DMS79 treated with DMSO at 0.1 percent for 48 hours (cell line): ENCODE results near the gene NAT8.
"Not testable (repeated sequence)": the region's sequence is repeated elsewhere in the genome, so short reads cannot be mapped to it uniquely, and the experiment has no call there.

ENCODE experiments used
- DNase-seq: peaks from one replicate; lab custom pipeline; 2025; lab: John Stamatoyannopoulos, UW

The NAT8 gene

DNA sequence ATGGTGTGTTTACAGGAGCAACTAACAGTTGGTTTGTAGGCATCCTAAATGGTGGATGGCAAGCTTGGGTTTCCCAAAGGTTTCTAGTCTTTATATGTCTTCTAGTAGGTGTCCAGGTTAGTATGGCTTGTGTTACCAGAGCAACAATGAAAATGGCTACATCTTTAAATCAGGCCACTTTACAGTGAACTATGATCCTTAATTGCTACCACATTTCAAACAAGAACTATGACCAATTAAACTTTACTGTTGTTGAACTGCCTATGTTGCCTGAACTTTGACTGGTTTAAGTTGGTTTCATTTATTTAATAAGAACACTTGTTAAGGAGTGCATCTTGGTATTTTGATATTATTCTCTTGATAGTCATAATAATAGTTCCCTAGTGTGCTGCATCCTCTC, 5.2 kb downstream of the NAT8 start:
- DNase-seq, result not testable (repeated sequence)

DNA sequence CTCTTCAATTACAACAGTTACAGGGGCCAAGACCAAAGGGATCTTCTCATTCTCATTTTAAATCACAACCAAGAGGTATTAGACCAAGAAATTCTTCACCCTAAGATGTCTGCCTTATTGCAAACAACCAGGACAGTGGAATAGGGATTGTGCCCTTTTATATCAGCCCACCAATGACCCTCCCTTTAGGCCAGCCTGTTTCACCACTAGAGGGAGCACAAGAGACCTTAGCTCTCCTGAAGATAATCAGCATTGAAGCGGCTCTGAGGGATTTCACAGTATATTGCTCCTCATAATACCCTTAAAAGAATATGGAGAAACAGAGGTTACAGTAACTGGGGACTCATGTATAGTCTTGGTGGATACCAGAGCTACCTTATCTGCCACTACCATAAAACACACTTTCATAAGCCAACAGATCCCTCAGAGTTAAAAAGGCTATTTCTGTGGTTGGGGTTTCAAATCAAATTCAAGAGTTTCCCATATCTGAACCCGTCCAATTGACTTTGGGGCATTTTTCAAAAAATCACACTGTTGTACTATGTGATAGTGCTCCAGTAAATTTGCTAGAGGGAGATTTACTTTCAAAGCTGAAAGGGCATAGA, 11.5 kb downstream of the NAT8 start:
- not testable (repeated sequence) for DNase-seq

DNA sequence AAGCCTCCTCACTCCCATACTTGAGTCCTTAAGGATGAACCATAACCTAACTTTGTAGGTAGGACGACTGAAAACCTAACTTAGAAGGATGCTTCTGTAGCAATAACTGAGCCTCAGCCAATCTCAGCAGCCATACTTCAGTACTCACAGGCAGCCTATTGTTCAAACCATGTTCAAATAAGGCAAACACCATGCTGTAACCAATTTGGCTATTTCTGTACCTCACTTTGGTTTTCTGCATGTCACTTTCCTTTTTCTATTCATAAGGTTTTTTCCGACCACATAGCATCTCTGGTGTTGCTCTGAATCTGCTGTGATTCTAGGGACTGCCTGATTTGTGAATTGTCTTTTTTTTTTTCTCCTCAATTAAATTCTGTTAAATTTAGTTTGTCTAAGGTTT, 13.7 kb downstream of the NAT8 start:
- DNase-seq, result not testable (repeated sequence)

DNA sequence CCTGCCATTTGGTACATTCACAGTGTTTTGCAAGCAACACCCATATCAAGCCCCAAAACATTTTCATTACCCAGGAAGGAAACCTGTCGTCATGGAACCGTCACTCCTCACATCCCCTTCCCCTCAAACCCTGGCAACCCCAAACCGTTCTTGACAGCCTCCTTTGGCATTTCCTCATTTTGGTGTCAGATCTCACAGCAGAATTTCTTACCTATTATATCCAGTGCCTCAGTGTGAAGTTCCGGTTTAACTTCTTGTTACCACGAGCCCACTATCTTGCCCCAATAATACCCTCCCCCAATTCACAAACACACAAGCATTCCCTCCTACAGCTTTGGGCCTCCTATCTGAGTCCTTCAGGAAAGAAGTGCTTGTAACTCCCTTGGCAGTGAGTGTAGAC, 16.0 kb downstream of the NAT8 start:
- DNase-seq, result not testable (repeated sequence)

DNA sequence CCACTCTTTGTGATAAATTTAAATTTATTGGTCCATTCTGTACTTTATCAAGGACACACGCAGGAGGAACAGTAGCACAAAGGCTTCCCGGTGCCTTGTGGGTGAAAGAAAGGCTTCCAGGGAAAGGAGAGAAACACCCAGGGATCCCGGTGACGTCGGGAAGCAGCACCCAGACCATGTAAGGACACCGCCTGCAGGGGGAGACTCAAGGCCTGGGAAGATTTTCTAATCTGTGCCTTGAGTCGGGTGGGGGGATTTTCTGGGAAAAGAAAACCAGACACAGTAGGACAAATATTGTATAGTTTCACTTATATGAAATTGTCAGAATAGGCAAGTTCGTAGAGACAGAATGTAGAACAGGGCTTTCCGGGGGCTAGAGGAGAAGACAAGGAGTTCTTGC, 17.6 kb downstream of the NAT8 start:
- not testable (repeated sequence) for DNase-seq

DNA sequence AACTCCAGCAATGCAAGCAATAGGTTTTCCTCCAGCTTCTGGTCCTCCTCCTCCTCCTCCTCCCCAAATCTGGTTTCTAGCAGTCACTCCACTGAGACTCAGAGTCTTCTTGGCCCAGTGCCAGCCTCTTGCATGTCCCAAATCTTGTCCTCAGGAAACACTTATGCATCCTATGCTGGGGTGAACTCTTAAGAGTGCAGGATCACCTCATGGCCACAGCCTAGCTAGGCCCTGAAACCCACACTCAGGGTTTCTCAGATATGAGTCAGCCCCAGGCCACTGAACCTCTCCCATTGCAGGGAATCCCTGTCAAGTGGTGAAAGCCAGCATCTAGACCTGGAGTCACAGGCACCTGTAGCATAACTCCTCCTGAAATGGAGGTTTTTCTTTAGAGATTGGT, 18.2 kb downstream of the NAT8 start:
- not testable (repeated sequence) for DNase-seq

DNA sequence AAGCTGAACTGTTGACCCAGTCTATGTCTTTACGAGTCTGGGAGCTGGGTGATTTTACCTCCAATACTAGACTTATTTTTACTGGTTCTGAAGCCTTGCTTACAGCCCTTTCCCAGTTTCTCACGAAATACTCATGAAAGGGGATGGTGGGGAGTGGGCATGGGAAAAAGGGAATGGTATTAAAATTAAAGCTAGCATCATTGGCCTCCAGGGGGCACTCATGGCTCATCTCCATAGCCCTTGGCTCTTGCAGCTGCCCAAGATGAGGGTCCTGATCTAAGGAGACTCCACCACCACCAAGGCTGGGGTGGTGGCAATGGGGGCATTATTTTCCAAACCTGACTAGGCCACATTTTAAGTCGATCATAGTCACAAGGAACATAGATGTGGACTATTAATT, 22.3 kb downstream of the NAT8 start:
- not testable (repeated sequence) for DNase-seq

DNA sequence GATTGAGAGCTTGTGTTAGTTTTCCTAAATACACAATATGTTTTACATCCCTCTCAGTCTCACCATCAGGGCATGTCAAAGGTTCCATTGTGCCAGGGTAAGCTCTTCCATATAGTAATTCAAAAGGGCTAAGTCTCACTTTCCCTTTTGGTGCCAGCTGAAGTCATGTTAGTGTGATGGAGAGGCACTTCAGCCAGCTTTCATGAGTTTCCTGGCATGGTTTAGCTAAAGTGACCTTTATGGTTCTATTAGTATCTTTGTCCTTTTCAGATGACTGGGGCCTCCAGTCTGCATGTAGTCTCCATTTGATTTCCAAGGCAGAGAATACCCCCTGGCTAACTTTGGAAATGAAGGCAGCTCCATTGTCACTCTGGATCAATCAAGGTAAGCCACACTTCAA, 27.2 kb downstream of the NAT8 start:
- DNase-seq, result no peak

DNA sequence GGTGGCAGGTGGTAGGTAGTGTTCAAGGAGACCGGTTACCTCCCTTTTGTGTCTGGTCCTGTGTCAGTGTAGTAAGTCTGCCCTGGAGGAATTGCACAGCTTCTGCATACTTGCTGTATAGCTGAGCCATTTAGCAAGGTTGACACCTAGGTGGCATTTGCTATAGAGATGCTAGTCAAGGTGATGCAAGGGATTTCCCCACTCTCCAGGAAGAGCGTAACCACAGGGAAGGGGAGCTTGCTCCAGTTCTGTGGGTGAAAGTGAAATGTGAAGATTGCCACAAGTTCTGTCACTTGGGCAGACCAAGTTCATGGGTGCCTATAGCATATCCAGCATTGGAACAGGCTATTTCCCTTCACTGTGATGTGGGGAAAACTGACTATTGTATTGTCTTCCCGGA, 28.1 kb downstream of the NAT8 start:
- no peak for DNase-seq

DNA sequence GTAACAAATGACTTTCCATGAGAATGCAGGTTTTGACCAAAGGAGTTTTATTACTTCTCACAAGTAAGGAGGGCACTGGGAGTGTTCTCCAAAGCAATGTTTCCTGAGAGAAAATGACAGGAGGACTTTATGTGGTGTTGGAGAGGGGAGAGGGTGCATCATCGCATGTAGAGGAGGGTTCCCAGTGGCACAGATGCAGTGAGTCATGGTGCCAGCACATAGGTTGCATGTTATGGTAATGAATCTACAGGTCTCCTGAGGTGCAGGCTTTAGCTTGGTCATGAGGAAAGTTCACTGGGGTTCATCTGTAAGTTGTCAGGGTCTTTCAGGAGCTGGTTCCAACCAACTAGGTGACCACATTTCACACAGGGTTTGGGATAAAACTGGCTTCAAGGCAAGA, 30.4 kb downstream of the NAT8 start:
- DNase-seq, result no peak

DNA sequence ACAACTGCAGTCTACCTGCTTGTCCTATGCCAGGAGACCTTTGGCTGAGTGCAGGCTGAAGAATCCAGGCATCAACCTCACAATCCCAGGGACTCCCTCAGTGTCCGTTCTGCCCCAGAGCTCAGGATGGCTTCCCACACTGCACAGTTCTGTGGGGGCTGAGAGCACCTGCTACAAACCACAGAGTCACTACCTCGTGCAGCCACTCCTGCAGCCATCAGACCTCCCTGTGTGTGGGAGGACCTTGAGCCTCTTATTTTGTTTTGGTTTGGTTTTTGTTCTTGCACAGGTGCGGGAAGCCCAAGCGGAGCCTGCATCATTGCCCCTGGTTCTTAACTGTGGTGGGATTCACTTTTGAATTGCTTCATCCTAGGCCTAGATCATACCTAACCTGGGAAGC, 31.0 kb downstream of the NAT8 start:
- no peak for DNase-seq

DNA sequence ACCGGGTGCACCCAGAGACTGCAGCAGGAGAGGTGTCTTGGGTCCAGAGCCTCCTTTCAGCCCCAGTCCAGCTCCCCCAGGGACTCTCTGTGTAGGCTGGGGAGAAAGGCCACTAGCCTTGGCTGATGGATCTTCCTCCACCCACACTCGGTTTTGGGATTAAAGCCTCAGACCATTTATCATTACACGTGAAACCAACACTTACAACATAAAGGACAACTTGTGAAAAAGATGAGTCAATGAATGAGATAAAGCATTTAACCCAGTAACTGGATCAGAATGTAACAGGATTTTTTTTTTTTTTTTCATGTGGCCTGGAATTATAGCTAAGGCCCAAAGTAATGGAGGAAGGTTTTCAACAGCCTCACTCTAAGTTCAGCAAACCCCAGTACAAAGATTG, 32.1 kb downstream of the NAT8 start:
- no peak for DNase-seq

DNA sequence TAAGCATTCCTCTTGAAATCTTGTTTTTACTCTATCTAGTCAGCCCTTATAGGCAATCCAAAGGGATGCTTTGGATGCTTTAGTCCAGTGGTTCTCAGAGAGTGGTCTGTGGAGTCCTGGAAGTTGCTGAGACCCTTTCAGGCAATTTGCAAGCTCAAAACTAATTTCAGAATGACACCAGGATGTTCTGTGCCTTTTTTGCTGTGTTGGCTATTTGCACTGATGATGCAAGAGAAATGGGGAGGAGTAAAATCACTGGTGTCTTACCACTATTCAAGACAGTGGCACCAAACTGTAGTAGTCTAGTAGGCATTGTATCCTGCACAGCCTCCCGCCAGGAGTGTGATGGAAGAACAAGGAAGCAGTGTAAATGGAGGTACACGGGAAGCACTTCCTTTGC, 37.6 kb downstream of the NAT8 start:
- DNase-seq, result not testable (repeated sequence)

DNA sequence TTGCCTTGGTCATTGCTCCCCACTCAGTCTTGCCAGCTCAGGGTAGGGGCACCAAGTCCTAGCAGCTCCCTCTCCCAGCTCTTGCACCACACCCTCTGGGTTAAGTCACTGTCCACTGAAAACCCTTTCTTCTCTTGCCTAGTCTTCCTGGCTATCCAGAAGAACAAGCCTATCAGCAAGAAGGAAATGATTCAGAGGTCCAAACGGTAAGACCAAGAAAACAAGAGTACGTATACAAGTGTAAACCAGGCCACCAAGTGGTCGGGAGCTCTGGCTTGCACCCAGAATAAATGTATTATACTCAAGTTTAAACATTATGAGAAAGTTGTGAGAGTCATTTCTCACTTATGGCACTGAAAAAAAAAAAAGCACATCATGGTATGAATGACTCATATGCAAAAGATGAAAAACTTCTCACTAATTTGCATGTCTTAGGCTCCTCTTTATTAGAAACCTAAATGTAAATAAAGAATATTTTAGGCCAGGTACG, 39.1 kb downstream of the NAT8 start:
- DNase-seq, result not testable (repeated sequence)

DNA sequence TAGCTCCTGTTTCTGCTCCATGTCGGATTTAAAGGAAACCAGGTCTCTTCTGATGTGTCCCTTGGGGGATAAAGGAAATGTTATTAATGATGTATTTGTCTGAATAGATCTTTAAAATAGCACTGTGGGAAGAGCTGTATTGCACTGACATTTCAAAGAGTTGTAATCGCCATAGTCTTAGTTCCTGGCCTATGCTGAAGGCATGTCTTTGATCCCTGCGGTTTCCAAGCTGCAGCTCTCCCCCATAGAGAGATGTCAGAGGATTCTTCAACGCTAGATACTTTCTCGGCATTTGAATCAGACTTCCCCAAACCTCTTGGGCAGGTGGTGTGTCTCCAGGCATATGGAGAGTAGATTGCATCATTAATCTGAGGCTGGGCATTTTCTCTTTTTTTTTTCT, 40.4 kb downstream of the NAT8 start:
- DNase-seq, result no peak

DNA sequence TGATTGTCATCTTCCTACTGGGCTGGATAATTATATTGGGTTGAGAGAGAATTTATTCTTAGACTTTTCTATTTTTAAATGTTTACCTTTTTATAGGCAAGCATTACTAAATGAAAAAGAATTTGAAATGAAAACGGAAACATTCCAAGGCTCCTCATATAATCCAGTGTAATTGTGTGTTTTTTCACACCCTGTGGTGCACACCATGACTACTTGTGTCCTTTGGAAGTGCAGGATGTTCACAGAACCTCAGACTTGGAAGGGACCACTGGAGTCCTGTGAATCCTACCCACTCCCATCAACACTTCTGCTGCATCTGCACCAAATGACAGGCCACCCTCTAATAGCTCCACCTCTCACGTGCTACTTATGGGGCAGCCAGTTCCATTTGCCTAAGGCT, 48.0 kb downstream of the NAT8 start:
- no peak for DNase-seq

DNA sequence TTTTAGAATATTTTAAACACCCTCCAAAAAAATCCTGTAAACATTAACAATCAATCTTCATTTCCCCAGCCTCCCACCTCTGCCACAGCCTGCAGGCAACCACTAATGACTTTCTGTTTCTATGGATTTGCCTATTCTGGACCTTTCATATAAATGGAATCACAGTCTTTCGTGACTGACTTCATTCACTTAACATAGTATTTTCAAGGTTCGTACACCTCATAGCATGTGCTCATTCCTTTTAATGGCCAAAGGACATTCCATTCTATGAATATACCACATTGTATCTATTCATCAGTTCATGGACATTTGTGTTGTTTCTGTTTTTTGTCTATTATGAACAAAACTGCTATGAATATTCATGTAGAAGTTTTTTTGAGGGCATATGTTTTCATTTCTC, 48.5 kb downstream of the NAT8 start:
- no peak for DNase-seq
